Measurements from ENCODE around the gene PTPN5.

DNA sequence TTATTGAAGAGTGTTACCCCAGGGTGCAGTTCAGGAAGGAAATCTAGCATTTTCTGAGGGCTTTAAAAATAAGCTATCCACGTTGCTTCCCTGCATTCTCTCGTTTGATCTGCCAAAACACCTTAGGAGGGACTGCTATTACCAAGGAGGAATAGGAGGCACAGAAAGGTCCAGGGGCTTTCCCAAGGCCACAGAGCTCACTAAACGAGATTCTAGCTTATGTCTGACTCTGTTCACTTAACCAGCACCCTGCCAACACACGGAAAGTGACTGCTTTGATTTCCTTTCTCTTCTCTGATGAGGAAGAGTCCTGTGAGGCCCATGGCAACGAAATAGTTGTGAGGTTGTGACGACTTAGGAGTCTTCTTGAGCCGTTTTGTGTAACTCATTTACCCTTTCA is 3.4 kb upstream of the PTPN5 start:
- TF ChIP-seq, protein P1, sequence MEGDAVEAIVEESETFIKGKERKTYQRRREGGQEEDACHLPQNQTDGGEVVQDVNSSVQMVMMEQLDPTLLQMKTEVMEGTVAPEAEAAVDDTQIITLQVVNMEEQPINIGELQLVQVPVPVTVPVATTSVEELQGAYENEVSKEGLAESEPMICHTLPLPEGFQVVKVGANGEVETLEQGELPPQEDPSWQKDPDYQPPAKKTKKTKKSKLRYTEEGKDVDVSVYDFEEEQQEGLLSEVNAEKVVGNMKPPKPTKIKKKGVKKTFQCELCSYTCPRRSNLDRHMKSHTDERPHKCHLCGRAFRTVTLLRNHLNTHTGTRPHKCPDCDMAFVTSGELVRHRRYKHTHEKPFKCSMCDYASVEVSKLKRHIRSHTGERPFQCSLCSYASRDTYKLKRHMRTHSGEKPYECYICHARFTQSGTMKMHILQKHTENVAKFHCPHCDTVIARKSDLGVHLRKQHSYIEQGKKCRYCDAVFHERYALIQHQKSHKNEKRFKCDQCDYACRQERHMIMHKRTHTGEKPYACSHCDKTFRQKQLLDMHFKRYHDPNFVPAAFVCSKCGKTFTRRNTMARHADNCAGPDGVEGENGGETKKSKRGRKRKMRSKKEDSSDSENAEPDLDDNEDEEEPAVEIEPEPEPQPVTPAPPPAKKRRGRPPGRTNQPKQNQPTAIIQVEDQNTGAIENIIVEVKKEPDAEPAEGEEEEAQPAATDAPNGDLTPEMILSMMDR (IDR thresholded peaks at IDR 0.05): no peak
- TF ChIP-seq EP300 (IDR thresholded peaks at IDR 0.05) (no peak), POLR2A (IDR thresholded peaks at IDR 0.05) (no peak), POLR2AphosphoS5 (IDR thresholded peaks at IDR 0.05) (no peak)
